ENCODE results near the gene CXADR.

CXADR gene

GRCh38 chr21:17542371-17543011 is 29.6 kb downstream of the CXADR start:
- no peak overlapping the region for H3K4me3 ChIP-seq (ENCODE audit: low read length)
- TF ChIP-seq ZNF274 (IDR thresholded peaks at IDR 0.05; ENCODE audit: low read depth, low read length): no peak

- H3K4me3 ChIP-seq (ENCODE audit: low read length): no peak overlapping the region
- no peak for TF ChIP-seq ZNF274 (IDR thresholded peaks at IDR 0.05; ENCODE audit: low read depth, low read length)
Measured at GRCh38 chr21:17545007-17545406, 32.2 kb downstream of the CXADR start.

- no peak for TF ChIP-seq ZNF274 (IDR thresholded peaks at IDR 0.05; ENCODE audit: low read depth, low read length)
- H3K4me3 ChIP-seq (ENCODE audit: low read length): no peak overlapping the region
Measured at GRCh38 chr21:17548262-17548661, 35.4 kb downstream of the CXADR start.

GRCh38 chr21:17550671-17551308 is 37.9 kb downstream of the CXADR start:
- no peak for TF ChIP-seq ZNF274 (IDR thresholded peaks at IDR 0.05; ENCODE audit: low read depth, low read length)
- H3K4me3 ChIP-seq (ENCODE audit: low read length): no peak overlapping the region

DNA sequence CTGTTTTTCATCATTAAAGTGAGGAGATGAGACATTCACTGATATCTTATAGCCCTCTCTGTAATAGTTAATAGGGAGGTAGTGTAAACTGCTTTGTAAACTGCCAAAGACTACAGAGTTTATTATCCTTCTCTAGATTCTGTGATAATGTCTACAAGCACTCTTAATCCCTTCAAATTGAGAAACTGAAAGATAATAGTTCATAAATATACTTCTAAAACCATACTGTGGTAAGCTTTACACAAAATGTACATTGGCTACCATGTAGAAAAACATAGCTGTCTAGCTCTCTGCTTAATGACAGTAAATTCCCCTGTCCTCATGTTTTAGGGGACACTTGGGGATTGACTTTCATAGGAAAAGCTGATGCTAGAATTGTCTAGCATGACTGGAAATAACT is 39.6 kb downstream of the CXADR start:
- no peak for TF ChIP-seq ZNF274 (IDR thresholded peaks at IDR 0.05; ENCODE audit: low read depth, low read length)

GRCh38 chr21:17554120-17554519 is 41.3 kb downstream of the CXADR start:
- no peak overlapping the region for H3K4me3 ChIP-seq (ENCODE audit: low read length)
- TF ChIP-seq ZNF274 (IDR thresholded peaks at IDR 0.05; ENCODE audit: low read depth, low read length): no peak

More for the DNA sequence above, 39.6 kb downstream of the CXADR start:
- no peak overlapping the region for H3K4me3 ChIP-seq (ENCODE audit: low read length)

GRCh38 chr21:17554679-17555465 is 42.0 kb downstream of the CXADR start:
- no peak overlapping the region for H3K4me3 ChIP-seq (ENCODE audit: low read length)
- no peak for TF ChIP-seq ZNF274 (IDR thresholded peaks at IDR 0.05; ENCODE audit: low read depth, low read length)

GRCh38 chr21:17560377-17561025 is 47.7 kb downstream of the CXADR start:
- TF ChIP-seq ZNF274 (IDR thresholded peaks at IDR 0.05; ENCODE audit: low read depth, low read length): no peak

GRCh38 chr21:17570786-17571185 is 57.9 kb downstream of the CXADR start:
- TF ChIP-seq ZNF274 (IDR thresholded peaks at IDR 0.05; ENCODE audit: low read depth, low read length): no peak
- no peak overlapping the region for H3K4me3 ChIP-seq (ENCODE audit: low read length)

More at GRCh38 chr21:17560377-17561025, 47.7 kb downstream of the CXADR start:
- H3K4me3 ChIP-seq (ENCODE audit: low read length): no peak overlapping the region

GRCh38 chr21:17572431-17572830 is 59.6 kb downstream of the CXADR start:
- no peak for TF ChIP-seq ZNF274 (IDR thresholded peaks at IDR 0.05; ENCODE audit: low read depth, low read length)
- no peak overlapping the region for H3K4me3 ChIP-seq (ENCODE audit: low read length)

GRCh38 chr21:17575076-17575475 is 62.2 kb downstream of the CXADR start:
- H3K4me3 ChIP-seq (ENCODE audit: low read length): no peak overlapping the region
- no peak for TF ChIP-seq ZNF274 (IDR thresholded peaks at IDR 0.05; ENCODE audit: low read depth, low read length)

GRCh38 chr21:17576080-17576835 is 63.4 kb downstream of the CXADR start:
- TF ChIP-seq ZNF274 (IDR thresholded peaks at IDR 0.05; ENCODE audit: low read depth, low read length): no peak
- no peak overlapping the region for H3K4me3 ChIP-seq (ENCODE audit: low read length)

- H3K4me3 ChIP-seq (ENCODE audit: low read length): no peak overlapping the region
- no peak for TF ChIP-seq ZNF274 (IDR thresholded peaks at IDR 0.05; ENCODE audit: low read depth, low read length)
Measured at GRCh38 chr21:17577701-17578100, 64.9 kb downstream of the CXADR start.

DNA sequence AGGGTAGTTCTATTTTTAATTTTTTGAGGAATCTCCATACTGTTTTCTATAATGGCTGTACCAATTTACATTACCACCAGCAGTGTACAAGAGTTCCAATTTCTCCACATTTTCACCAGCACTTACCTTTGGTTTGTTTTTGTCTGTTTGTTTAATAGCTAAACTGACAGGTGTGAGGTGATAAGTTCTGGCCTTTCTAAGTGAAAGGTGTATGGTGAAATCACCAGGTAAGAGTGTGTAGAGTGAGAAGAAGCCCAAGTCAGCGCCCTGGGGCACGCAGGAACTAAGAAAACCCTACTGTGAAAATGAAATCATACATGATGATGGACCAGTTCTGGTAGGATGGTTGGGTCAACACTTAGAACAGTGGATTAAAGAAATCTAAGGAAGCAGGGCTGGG is 65.3 kb downstream of the CXADR start:
- TF ChIP-seq ZNF274 (IDR thresholded peaks at IDR 0.05; ENCODE audit: low read depth, low read length): no peak
- H3K4me3 ChIP-seq (ENCODE audit: low read length): no peak overlapping the region

All from GM08714 (cell line).